ENCODE measurements around the gene ORM2. TPM values are rescaled to one million over a fixed set of nuclear protein-coding genes. Genes with fewer than 3 reads are reported as not detected.

The ORM2 gene
- polyA plus RNA-seq, 1 donor from 2014 or later, result not detected

- Mint-ChIP-seq H3K9me3 (no peaks in the 10 kb centered on the region), H3K27ac (peak overlapping the region in 2 of 3 donors; percentile 28 to 57), H3K4me1 (peaks cover 0 to 4% (median 3%) of the 10 kb centered on the region in 3 donors), H3K27me3 (peaks cover 6% of the 10 kb centered on the region), H3K36me3 (no peaks in the 10 kb centered on the region), H3K4me3 (no peak overlapping the region)
Measured at GRCh38 chr9:114303571-114303970, 26.1 kb upstream of the ORM2 start.

DNA sequence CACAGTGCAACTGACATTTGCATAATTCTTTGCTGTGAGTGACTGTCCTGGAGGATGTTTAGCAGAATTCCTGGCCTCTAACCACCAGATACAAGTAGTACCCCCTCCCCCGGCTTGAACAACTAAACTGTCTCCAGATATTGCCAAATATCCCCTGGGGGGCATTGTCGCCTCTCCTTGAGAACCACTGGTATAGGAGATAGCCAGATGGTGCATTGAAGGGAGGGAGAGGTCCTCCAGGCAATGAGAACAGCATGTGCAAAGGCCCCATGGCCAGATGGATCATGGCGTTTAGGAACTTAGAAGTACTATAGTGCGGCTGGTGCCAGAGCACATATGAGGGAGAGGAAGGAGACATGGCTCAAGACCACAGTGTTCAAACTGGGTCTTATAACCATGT is 25.7 kb upstream of the ORM2 start:
- Mint-ChIP-seq H3K27ac (peak overlapping the region in 1 of 3 donors; percentile 28), H3K4me3 (no peak overlapping the region), H3K27me3 (peaks cover 6% of the 10 kb centered on the region), H3K4me1 (peaks cover 0 to 4% (median 3%) of the 10 kb centered on the region in 3 donors), H3K9me3 (no peaks in the 10 kb centered on the region), H3K36me3 (no peaks in the 10 kb centered on the region)

- Mint-ChIP-seq H3K4me3 (no peak overlapping the region), H3K9me3 (no peaks in the 10 kb centered on the region), H3K36me3 (no peaks in the 10 kb centered on the region), H3K27me3 (peaks cover 6% of the 10 kb centered on the region), H3K4me1 (peaks cover 0 to 4% (median 3%) of the 10 kb centered on the region in 3 donors), H3K27ac (no peak overlapping the region)
Measured at GRCh38 chr9:114304416-114305188, 25.1 kb upstream of the ORM2 start.

DNA sequence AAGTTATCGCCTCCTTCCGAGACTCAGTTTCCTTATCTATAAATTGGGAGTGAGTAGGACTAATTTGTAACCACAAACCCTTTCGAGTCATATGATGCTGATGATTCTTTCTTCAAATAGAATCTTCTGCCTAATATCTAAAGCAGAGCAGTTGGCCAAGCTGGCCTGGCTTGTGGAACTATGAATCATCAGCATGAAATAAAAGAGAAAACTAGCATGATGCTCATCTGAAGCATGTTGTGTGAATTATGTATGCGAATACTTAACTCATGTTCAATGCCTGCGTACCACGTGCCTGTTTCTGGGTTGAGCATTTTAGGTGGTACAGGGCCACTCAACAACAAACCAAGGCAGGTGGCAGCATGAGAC is 21.8 kb upstream of the ORM2 start:
- H3K27me3 Mint-ChIP-seq, result peaks cover 4% of the 10 kb centered on the region
- H3K4me1 Mint-ChIP-seq, result peaks cover 0 to 3% (median 3%) of the 10 kb centered on the region in 3 donors
- no peak overlapping the region for H3K27ac Mint-ChIP-seq
- no peak overlapping the region for H3K4me3 Mint-ChIP-seq
- H3K36me3 Mint-ChIP-seq, result no peaks in the 10 kb centered on the region
- no peaks in the 10 kb centered on the region for H3K9me3 Mint-ChIP-seq

- Mint-ChIP-seq H3K4me1 (peaks cover 0 to 3% (median 3%) of the 10 kb centered on the region in 3 donors), H3K27ac (no peak overlapping the region), H3K36me3 (no peaks in the 10 kb centered on the region), H3K9me3 (no peaks in the 10 kb centered on the region), H3K27me3 (peaks cover 4% of the 10 kb centered on the region), H3K4me3 (no peak overlapping the region)
Measured at GRCh38 chr9:114308361-114308950, 21.2 kb upstream of the ORM2 start.

DNA sequence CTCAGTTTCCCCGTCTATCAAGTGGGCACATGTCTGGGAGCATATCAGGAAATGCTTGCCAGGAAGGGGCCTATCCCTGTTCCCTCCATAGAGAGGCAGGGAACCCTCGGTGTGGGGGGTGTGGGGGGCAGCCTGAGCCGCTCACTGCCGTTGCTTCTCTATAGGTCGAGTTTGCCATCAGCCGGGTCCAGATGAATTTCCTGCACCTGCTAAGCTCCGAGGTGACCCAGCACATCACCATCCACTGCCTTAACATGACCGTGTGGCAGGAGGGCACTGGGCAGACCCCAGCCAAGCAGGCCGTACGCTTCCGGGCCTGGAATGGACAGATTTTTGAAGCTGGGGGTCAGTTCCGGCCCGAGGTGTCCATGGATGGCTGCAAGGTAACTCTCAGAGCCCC is 20.6 kb upstream of the ORM2 start:
- H3K9me3 Mint-ChIP-seq, result no peaks in the 10 kb centered on the region
- H3K27me3 Mint-ChIP-seq, result peaks cover 2% of the 10 kb centered on the region
- no peaks in the 10 kb centered on the region for H3K36me3 Mint-ChIP-seq
- H3K27ac Mint-ChIP-seq, result no peak overlapping the region
- peaks cover 0 to 3% (median 3%) of the 10 kb centered on the region in 3 donors for H3K4me1 Mint-ChIP-seq
- no peak overlapping the region for H3K4me3 Mint-ChIP-seq

GRCh38 chr9:114310471-114311450 is 18.9 kb upstream of the ORM2 start:
- Mint-ChIP-seq H3K9me3 (peaks cover 0 to 5% (median 2%) of the 10 kb centered on the region in 3 donors), H3K4me1 (peaks cover 0 to 1% (median under 1%) of the 10 kb centered on the region in 3 donors), H3K36me3 (no peaks in the 10 kb centered on the region), H3K27me3 (no peaks in the 10 kb centered on the region), H3K27ac (no peak overlapping the region), H3K4me3 (peak overlapping the region in 1 of 4 donors; percentile 23)

GRCh38 chr9:114311571-114312512 is 17.8 kb upstream of the ORM2 start:
- H3K4me3 Mint-ChIP-seq, result no peak overlapping the region
- no peaks in the 10 kb centered on the region for H3K36me3 Mint-ChIP-seq
- no peaks in the 10 kb centered on the region for H3K4me1 Mint-ChIP-seq
- no peak overlapping the region for H3K27ac Mint-ChIP-seq
- H3K27me3 Mint-ChIP-seq, result no peaks in the 10 kb centered on the region
- peaks cover 0 to 5% (median 2%) of the 10 kb centered on the region in 3 donors for H3K9me3 Mint-ChIP-seq

GRCh38 chr9:114312513-114312875 is 17.2 kb upstream of the ORM2 start:
- Mint-ChIP-seq H3K9me3 (peaks cover 0 to 5% (median 2%) of the 10 kb centered on the region in 3 donors), H3K27me3 (no peaks in the 10 kb centered on the region), H3K36me3 (no peaks in the 10 kb centered on the region), H3K4me3 (no peak overlapping the region), H3K4me1 (no peaks in the 10 kb centered on the region), H3K27ac (no peak overlapping the region)

GRCh38 chr9:114313186-114313585 is 16.5 kb upstream of the ORM2 start:
- Mint-ChIP-seq H3K4me1 (no peaks in the 10 kb centered on the region), H3K36me3 (no peaks in the 10 kb centered on the region), H3K4me3 (no peak overlapping the region), H3K27me3 (peaks cover 4% of the 10 kb centered on the region), H3K9me3 (peaks cover 0 to 5% (median 2%) of the 10 kb centered on the region in 3 donors), H3K27ac (no peak overlapping the region)

DNA sequence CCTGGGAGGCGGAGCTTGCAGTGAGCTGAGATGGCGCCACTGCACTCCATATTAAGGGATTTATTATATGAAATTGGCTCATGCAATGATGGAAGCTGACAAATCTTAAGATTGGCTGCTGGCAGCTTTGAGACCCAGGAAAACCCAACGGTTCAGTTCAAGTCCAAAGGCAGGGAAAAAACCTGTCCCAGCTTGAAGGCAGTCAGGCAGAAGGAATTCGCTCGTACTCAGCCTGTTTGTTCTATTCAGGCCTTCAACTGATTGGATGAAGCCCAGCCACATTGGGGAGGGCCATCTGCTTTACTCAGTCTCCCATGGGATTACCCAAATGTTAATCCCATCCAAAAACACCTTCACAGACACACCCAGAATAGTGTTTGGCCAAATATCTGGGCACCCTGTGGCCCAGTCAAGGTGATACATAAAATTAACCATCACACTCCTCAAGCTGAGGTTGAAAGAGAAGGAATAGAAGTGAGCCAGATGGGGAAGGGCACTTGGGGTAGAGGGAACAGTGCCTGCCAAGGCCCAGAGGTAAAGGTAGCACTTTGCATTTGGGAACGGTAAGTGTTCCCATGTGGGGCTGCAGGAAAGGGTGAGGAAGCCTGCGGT is 15.3 kb upstream of the ORM2 start:
- no peaks in the 10 kb centered on the region for H3K4me1 Mint-ChIP-seq
- peaks cover 0 to 5% (median 2%) of the 10 kb centered on the region in 3 donors for H3K9me3 Mint-ChIP-seq
- peaks cover 9% of the 10 kb centered on the region for H3K27me3 Mint-ChIP-seq
- H3K27ac Mint-ChIP-seq, result peak overlapping the region in 1 of 3 donors; percentile 47
- no peak overlapping the region for H3K4me3 Mint-ChIP-seq
- no peaks in the 10 kb centered on the region for H3K36me3 Mint-ChIP-seq

- Mint-ChIP-seq H3K9me3 (peaks cover 0 to 5% (median 2%) of the 10 kb centered on the region in 3 donors), H3K36me3 (no peaks in the 10 kb centered on the region), H3K27ac (peak overlapping the region in 1 of 3 donors; percentile 50), H3K4me1 (no peaks in the 10 kb centered on the region), H3K27me3 (peaks cover 9% of the 10 kb centered on the region), H3K4me3 (peak overlapping the region in 1 of 4 donors; percentile 18)
Measured at GRCh38 chr9:114314881-114315722, 14.6 kb upstream of the ORM2 start.

- no peaks in the 10 kb centered on the region for H3K4me1 Mint-ChIP-seq
- H3K27me3 Mint-ChIP-seq, result peaks cover 9% of the 10 kb centered on the region
- no peak overlapping the region for H3K4me3 Mint-ChIP-seq
- no peaks in the 10 kb centered on the region for H3K36me3 Mint-ChIP-seq
- peaks cover 0 to 5% (median 2%) of the 10 kb centered on the region in 3 donors for H3K9me3 Mint-ChIP-seq
- H3K27ac Mint-ChIP-seq, result peak overlapping the region in 1 of 3 donors; percentile 50
Measured at GRCh38 chr9:114315723-114316363, 13.8 kb upstream of the ORM2 start.

All from IgD-negative memory B cell (primary cell).